IPS-NIHi7 (cell line): ENCODE results near the gene PTPRM.

ENCODE experiments used
- DNase-seq: peaks from one replicate; pipeline ENCODE4 v3.0.0; 2012; ENCODE audit warnings: mixed read lengths; ENCODE audit errors: extremely low spot score

Gene PTPRM

GRCh38 chr18:7669361-7669760 is 102.2 kb downstream of the PTPRM start:
- DNase-seq, result no peak

- DNase-seq, result no peak
These were observed 104.0 kb downstream of the PTPRM start for GRCh38 chr18:7671105-7671504.

- DNase-seq, result no peak
These were observed 109.2 kb downstream of the PTPRM start for GRCh38 chr18:7676253-7676873.

- no peak for DNase-seq
These were observed 109.9 kb downstream of the PTPRM start for GRCh38 chr18:7677001-7677400.

- DNase-seq, result no peak
These were observed 110.3 kb downstream of the PTPRM start for GRCh38 chr18:7677424-7677823.

GRCh38 chr18:7678389-7678788 is 111.3 kb downstream of the PTPRM start:
- DNase-seq, result no peak

GRCh38 chr18:7678801-7679200 is 111.7 kb downstream of the PTPRM start:
- DNase-seq, result no peak

- DNase-seq, result no peak
These were observed 114.2 kb downstream of the PTPRM start for GRCh38 chr18:7681298-7681697.

GRCh38 chr18:7682321-7682720 is 115.2 kb downstream of the PTPRM start:
- DNase-seq, result no peak

- peak; percentile 60 for DNase-seq
These were observed 116.6 kb downstream of the PTPRM start for GRCh38 chr18:7683753-7684152.

GRCh38 chr18:7684357-7684756 is 117.2 kb downstream of the PTPRM start:
- DNase-seq, result no peak

- no peak for DNase-seq
These were observed 117.8 kb downstream of the PTPRM start for GRCh38 chr18:7684966-7685365.

- DNase-seq, result no peak
These were observed 119.2 kb downstream of the PTPRM start for GRCh38 chr18:7686278-7686677.

GRCh38 chr18:7688580-7688979 is 121.5 kb downstream of the PTPRM start:
- DNase-seq, result no peak

GRCh38 chr18:7691206-7691605 is 124.1 kb downstream of the PTPRM start:
- DNase-seq, result no peak

- DNase-seq, result no peak
These were observed 129.7 kb downstream of the PTPRM start for GRCh38 chr18:7696780-7697179.

GRCh38 chr18:7697306-7697705 is 130.2 kb downstream of the PTPRM start:
- no peak for DNase-seq

- DNase-seq, result no peak
These were observed 144.4 kb downstream of the PTPRM start for GRCh38 chr18:7711495-7711894.

- no peak for DNase-seq
These were observed 153.3 kb downstream of the PTPRM start for GRCh38 chr18:7720395-7720794.

- DNase-seq, result no peak
These were observed 154.4 kb downstream of the PTPRM start for GRCh38 chr18:7721532-7721931.

- DNase-seq, result no peak
These were observed 155.8 kb downstream of the PTPRM start for GRCh38 chr18:7722955-7723354.

- DNase-seq, result peak; percentile 41
These were observed 156.4 kb downstream of the PTPRM start for GRCh38 chr18:7723558-7723957.

- DNase-seq, result no peak
These were observed 158.4 kb downstream of the PTPRM start for GRCh38 chr18:7725473-7725872.

- DNase-seq, result no peak
These were observed 158.8 kb downstream of the PTPRM start for GRCh38 chr18:7725897-7726296.
